Smooth muscle cell (in vitro differentiated cells): Measurements from ENCODE around the gene DCTN3. TPM values are rescaled to one million over a fixed set of nuclear protein-coding genes. Genes with fewer than 3 reads are reported as not detected.
A peak's percentile ranks its signal among the peaks of the same experiment; 100 is the strongest.

Source experiments
- DNase-seq: peaks from one replicate; lab custom pipeline; 2025; ENCODE audit not compliant: unreplicated experiment; lab: John Stamatoyannopoulos, UW
- H2AFZ ChIP-seq: fragments of 200-600 bp; sonication (generic); 2 replicates; pipeline ENCODE4 v1.6.0; 2016; ENCODE audit warnings: antibody characterized with exemption, low read depth, mild to moderate bottlenecking
- H3F3A ChIP-seq: fragments of 200-600 bp; sonication (generic); 2 replicates; pipeline ENCODE4 v1.6.0; 2017; ENCODE audit warnings: antibody characterized with exemption, low read depth
- H3K27ac ChIP-seq: fragments of 200-600 bp; sonication (generic); 2 replicates; pipeline ENCODE4 v1.5.1; 2016; ENCODE audit warnings: low read depth, mild to moderate bottlenecking
- H3K27me3 ChIP-seq: fragments of 200-600 bp; sonication (generic); 2 replicates; pipeline ENCODE4 v1.6.1; 2016; ENCODE audit warnings: low read depth, mild to moderate bottlenecking
- H3K36me3 ChIP-seq: fragments of 200-600 bp; sonication (generic); 2 replicates; pipeline ENCODE4 v1.5.1; 2016; ENCODE audit warnings: low read depth
- H3K4me1 ChIP-seq: fragments of 200-600 bp; sonication (generic); 2 replicates; pipeline ENCODE4 v1.5.1; 2016; ENCODE audit warnings: low read depth
- H3K4me2 ChIP-seq: fragments of 200-600 bp; sonication (generic); 2 replicates; pipeline ENCODE4 v1.6.0; 2016; ENCODE audit warnings: mild to moderate bottlenecking
- H3K4me3 ChIP-seq: fragments of 200-600 bp; sonication (generic); 2 replicates; pipeline ENCODE4 v1.5.1; 2016; ENCODE audit warnings: mild to moderate bottlenecking
- H3K79me2 ChIP-seq: fragments of 200-600 bp; sonication (generic); 2 replicates; pipeline ENCODE4 v1.6.0; 2016; ENCODE audit warnings: low read depth, mild to moderate bottlenecking
- H3K9ac ChIP-seq: fragments of 200-600 bp; sonication (generic); 2 replicates; pipeline ENCODE4 v1.6.0; 2016; ENCODE audit warnings: low read depth
- H3K9me3 ChIP-seq: fragments of 200-600 bp; sonication (generic); replicated peaks from 2 replicates; pipeline ENCODE4 v1.5.1; 2016; ENCODE audit warnings: low read depth
- H4K20me1 ChIP-seq: fragments of 200-600 bp; sonication (generic); 2 replicates; pipeline ENCODE4 v1.6.0; 2016; ENCODE audit warnings: low read depth
- WGBS: methylation state at CpG from one replicate; pipeline ENCODE4 v1.1.7; 2016; ENCODE audit warnings: low lambda C conversion rate; 5-methylcytosine and 5-hydroxymethylcytosine counted together
- polyA plus RNA-seq: library from polyadenylated mRNA; unstranded; fragments of >200 nt; fragmentation: Nextera tagmentation; extraction: Ambion mirVana; gene quantifications from 2 replicates; pipeline ENCODE4 v1.2.1, GENCODE V29; 2016
- total RNA-seq: library from RNA; depleted of rRNA; stranded (reverse); fragments of >200 nt; gene quantifications from 2 replicates; pipeline ENCODE4 v1.2.3, GENCODE V29; 2014
- TF ChIP-seq, protein P1 (sequence below): fragments of 200-600 bp; sonication (generic); IDR thresholded peaks from 2 replicates; pipeline ENCODE4 v1.5.1; 2017; ENCODE audit warnings: borderline replicate concordance, mild to moderate bottlenecking, antibody characterized with exemption; ENCODE audit not compliant: insufficient read depth, poor library complexity, severe bottlenecking

Gene DCTN3
- total and polyA plus RNA-seq, 2 experiments from 2014 or later: 87.6 to 142 TPM

DNA sequence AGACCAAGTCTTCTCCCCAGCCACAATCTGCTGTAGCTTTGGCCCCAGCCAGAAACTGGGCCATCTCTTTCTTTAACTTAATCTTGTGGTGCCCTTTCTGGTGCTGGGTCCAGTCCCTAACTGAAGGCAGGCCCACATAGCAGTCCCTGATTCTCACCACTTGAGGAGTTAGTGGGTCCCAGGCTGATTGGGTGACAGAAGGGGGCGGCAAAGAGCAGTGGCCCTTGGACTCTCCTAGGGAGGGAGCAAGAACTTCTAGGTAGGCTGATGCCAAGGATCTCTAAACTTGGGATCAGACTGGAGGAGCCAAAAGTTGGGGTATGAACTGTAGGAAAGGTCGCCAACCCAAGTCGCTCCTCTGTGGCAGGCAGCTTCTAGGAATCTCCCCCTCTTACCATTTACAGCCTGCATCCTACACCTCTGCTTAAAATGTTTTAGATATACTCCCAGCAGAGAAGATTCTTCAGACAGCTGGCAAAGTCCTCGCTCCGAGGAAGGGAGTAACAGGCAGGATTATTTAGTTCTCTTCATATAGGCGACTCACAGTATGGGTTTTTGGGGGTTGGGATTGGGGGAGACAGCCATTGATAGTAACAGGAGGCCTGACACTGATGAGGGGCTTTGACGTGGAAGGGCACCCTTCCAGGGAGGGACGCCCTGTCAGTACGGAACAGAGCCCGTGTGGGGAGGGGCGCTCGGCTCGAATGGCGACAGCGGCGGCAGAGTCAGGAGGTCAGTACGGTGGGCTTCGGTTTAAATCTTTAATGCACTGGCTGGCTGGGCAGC is 44.2 kb upstream of the DCTN3 start:
- Histone ChIP-seq H3K9me3 (no peaks in the 10 kb centered on the region), H3K4me3 (peak overlapping the region; percentile 74), H3K9ac (peak overlapping the region; percentile 18), H3K4me2 (peak overlapping the region; percentile 86), H3K27ac (peak overlapping the region; percentile 64), H3K79me2 (peaks cover 5% of the 10 kb centered on the region), H3K36me3 (no peaks in the 10 kb centered on the region), H3K27me3 (no peaks in the 10 kb centered on the region), H3K4me1 (peaks cover 10% of the 10 kb centered on the region), H4K20me1 (no peaks in the 10 kb centered on the region), H3F3A (peaks cover 8% of the 10 kb centered on the region), H2AFZ (no peak overlapping the region)
- TF ChIP-seq, protein P1, sequence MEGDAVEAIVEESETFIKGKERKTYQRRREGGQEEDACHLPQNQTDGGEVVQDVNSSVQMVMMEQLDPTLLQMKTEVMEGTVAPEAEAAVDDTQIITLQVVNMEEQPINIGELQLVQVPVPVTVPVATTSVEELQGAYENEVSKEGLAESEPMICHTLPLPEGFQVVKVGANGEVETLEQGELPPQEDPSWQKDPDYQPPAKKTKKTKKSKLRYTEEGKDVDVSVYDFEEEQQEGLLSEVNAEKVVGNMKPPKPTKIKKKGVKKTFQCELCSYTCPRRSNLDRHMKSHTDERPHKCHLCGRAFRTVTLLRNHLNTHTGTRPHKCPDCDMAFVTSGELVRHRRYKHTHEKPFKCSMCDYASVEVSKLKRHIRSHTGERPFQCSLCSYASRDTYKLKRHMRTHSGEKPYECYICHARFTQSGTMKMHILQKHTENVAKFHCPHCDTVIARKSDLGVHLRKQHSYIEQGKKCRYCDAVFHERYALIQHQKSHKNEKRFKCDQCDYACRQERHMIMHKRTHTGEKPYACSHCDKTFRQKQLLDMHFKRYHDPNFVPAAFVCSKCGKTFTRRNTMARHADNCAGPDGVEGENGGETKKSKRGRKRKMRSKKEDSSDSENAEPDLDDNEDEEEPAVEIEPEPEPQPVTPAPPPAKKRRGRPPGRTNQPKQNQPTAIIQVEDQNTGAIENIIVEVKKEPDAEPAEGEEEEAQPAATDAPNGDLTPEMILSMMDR: peak; percentile 69
- 6% methylated on average over 18 of the region's 18 CpGs for WGBS
- peak; percentile 39 for DNase-seq

DNA sequence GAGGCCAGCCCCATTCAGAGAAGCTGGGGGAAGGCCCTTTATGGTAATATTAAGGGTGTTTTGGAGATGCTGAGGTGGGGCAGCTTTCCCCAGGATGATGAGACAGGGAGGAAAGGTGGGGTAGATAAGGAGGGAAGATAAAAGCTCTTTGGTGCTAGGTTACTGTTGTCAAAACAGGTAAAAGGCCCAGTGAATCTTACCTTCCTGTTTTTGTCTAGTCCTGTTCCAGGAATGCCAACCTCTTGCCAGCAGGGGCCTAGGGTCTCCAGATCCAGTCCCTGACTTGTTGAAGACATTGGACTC is 43.0 kb upstream of the DCTN3 start:
- Histone ChIP-seq H3K9ac (no peak overlapping the region), H3K9me3 (no peaks in the 10 kb centered on the region), H3K4me1 (peaks cover 10% of the 10 kb centered on the region), H3K27me3 (no peaks in the 10 kb centered on the region), H2AFZ (no peak overlapping the region), H3F3A (peaks cover 8% of the 10 kb centered on the region), H3K79me2 (peaks cover 5% of the 10 kb centered on the region), H3K27ac (peak overlapping the region; percentile 31), H3K4me2 (no peak overlapping the region), H3K36me3 (no peaks in the 10 kb centered on the region), H4K20me1 (no peaks in the 10 kb centered on the region), H3K4me3 (no peak overlapping the region)
- no peak for DNase-seq
- TF ChIP-seq, protein P1: no peak

DNA sequence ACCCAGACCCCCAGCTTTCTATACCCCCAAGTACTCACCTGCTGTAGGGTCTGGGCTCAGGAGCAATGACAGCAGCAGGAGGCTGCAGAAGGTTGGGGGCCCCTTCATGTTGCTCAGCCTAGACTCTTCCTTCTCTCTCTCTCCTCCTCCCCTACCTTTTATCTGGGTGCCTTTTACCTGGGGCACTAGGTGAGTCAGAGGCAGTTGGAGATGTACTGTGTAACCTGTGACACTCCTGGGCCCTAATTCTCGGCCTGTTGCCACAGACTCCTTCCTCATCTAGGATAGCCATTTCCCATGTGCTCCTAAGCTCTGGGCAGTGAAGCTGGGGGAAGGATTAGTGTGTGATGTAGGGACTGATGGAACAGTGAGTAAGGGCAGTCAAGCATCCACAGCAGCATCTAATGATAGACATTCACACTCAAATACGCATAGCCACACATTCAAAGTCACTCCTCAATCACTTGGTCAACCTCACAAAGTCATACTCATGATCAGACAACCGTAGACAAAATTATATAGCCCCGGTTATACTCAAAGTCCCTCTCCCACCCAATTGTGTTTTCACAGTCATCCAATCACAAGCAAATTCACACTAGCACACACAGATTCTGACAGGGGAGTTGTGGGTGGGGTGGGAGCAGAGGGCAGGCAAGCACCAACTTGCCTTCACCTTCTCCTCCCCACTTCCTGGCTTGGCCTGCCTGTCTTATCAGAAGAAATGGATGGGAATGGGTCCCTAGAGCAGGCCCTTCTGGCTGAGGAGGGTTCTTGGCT is 42.4 kb upstream of the DCTN3 start, which contains the start of gene CCL27:
Gene CCL27 (minus strand): TSS at position 132 of the 777 bp plus-strand sequence. CDS start 24 bp downstream, at position 108.
- Histone ChIP-seq H3K79me2 (peaks cover 5% of the 10 kb centered on the region), H3K36me3 (no peaks in the 10 kb centered on the region), H2AFZ (no peak within 1 kb of the TSS), H3K9me3 (no peaks in the 10 kb centered on the region), H3F3A (peaks cover 8% of the 10 kb centered on the region), H3K4me1 (peaks cover 10% of the 10 kb centered on the region), H3K27me3 (no peaks in the 10 kb centered on the region), H3K9ac (no peak within 1 kb of the TSS), H3K4me2 (no peak within 1 kb of the TSS), H4K20me1 (no peaks in the 10 kb centered on the region), H3K27ac (peak within 1 kb of the TSS; percentile 31), H3K4me3 (no peak within 1 kb of the TSS)
- 93% methylated on average over 4 of the region's 4 CpGs for WGBS
- TF ChIP-seq, protein P1: no peak
- DNase-seq: no peak
